DMS114 treated with DMSO at 0.1 percent for 48 hours (cell line): ENCODE data around the gene CAND2.
A peak's percentile ranks its signal among the peaks of the same experiment; 100 is the strongest.

Experiments
- DNase-seq: peaks from one replicate; lab custom pipeline; 2025; ENCODE audit not compliant: unreplicated experiment; lab: John Stamatoyannopoulos, UW

CAND2 gene

DNA sequence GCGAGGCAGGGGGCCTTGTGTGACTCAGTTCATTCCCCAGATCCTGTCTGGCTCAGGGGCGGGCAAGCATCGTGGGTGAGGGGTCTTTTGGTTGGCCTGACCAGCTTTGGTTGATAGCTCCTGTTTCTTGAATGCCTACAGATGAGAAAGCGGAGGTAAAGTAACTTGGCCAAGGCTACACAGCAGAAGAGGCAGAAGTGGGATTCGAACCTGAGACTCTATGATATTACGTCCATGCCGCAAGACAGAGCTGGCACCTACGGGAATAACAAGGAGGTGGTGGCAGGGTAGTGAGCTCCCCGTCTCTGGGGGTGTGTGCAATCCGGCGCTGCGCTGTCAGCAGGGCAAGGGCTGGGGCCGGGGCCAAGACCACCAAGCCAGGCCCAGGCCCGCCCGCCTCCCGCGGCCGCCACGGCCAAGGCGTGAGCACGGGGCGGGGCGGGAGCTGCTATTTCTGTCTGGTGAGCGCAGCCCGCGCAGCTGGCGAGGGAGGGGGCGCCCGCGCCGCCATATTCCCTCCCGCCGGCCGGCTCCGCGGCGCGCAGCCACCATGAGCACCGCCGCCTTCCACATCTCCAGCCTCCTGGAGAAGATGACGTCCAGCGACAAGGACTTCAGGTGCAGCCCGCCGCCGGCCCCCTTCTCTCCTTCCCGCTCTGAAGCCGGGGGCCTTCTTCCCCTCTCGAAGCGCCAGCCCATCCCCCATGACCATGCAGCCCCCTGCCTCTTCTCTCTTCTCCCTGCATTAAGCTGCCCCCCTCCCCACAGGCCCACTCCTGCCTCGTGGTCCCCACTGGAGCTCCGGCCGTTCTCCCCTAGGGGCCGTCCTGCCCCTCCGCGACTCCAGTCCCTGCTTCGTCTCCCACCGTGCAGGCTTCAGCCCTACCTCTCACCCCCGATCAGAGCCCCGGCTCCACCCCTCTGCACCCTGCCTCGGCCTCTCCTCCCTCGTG lies at the start of gene CAND2:
TSS of gene CAND2 (plus strand) at position 510 of the 953 bp plus-strand sequence. CDS start at position 551, 41 bp downstream.
- DNase-seq: peak; percentile 9

DNA sequence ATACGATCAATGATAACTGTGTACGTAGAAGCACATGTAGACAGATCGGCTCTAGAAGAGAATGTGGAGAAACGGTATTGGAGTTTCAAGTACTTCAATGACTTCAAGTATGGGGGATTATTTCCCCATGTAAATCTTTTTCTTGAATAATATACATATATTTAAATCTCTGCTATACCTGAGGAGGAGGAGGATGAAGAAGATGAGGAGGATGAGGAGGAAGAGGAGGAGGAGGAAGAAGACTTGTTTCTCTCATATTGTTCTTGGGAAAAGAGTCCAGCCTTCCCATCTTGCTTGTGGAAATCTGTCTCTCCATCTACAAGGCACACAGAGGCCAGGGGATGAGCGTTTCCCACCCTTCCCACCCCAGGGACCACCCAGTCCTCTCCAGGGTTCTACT lies 48.0 kb upstream of the CAND2 start:
- no peak for DNase-seq

- DNase-seq: no peak
Observed at GRCh38 chr3:12750223-12750622, 46.3 kb upstream of the CAND2 start.

GRCh38 chr3:12750658-12751071 lies 45.8 kb upstream of the CAND2 start:
- no peak for DNase-seq

DNA sequence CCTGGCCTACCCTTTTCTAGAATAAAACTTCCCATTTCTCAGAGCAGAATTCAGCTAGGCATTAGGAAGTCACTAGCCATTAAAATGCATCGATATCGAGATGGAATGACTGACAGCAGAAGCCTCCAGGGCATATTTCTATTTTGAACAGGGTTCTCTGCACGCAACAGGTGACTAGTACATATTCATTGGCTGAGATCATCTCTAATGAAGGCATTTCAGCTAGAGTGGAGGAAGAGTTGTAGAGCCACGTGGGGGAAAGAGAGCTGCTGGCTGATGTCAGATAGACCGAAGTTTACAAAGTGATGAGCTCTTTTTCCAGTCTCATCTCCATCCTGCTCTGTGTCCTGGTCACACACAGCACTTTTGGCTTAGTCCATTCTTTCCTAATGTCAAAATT lies 44.9 kb upstream of the CAND2 start:
- no peak for DNase-seq

DNA sequence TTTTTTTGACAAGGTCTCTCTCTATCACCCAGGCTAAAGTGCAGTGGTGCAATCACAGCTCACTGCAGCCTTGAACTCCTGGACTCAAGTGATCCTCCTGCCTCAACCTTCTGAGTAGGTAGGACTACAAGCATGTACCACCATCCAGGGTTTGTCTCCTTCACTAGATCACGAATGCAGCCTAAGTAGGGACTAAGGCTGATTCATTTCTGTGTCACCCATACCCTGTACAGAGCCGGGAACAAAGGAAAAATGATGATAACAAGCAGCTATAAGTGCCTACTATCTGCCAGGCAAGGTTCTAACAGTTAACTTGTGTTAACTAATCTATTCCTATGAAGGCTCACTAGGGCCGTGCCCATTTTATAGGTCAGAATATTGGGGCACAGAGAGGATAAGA lies 44.4 kb upstream of the CAND2 start:
- no peak for DNase-seq

GRCh38 chr3:12752809-12753208 lies 43.7 kb upstream of the CAND2 start:
- DNase-seq: no peak

- no peak for DNase-seq
Observed at GRCh38 chr3:12753275-12754028, 43.0 kb upstream of the CAND2 start.

DNA sequence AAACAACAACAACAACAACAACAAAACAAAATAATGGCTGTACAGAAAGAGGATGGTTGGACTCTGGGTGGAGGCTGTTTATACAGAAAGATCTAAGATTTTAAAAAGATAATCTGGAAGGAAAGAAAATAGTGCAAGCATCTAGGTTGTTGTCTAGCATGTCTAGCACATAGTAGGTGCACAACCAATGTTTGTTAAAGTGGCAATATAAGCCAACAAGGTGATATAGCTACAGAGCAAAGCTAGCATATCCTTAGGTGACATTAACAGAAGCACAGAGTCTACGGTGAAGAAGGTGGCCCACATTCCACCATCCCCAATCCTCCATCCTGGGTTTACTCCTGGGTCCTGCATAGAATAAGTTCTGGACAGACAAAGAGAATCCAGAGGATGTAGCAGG lies 42.2 kb upstream of the CAND2 start:
- no peak for DNase-seq

DNA sequence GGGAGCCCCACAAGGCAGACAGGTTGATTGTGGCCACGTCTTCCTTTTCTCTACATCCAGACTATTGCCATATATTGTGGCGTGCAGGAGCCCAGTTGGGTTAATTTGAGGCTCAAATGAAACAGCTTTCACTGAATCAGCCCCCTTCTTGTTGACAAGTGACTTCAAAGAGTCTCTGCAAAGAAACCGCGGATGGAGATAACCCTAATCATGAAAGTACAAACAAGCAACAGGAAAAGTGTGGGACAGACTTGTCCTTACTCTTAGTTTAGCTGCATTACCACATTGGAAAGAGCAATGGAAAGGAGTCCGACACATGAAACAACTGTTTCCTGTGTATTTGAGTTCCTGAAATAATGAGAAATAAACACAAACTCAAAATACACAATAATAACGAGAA lies 40.7 kb upstream of the CAND2 start:
- DNase-seq: no peak

DNA sequence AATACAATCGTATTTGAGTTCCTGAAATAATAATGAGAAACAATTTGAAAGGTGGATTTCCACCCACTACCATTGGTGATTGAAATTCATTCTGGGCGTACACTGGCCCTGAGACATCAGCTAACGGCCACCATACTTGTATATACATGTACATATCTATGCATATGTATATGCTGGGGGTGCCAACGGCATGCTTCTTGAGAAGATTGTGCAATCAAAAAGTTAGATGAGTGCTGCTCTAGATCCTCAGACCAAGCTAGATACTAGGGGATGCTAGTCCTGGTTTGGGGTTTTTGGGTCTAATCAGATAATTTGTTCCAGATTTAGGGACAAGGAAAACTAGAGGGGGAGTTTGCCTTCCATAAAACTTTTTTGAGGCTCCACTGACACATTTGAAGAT lies 40.3 kb upstream of the CAND2 start:
- DNase-seq: no peak

DNA sequence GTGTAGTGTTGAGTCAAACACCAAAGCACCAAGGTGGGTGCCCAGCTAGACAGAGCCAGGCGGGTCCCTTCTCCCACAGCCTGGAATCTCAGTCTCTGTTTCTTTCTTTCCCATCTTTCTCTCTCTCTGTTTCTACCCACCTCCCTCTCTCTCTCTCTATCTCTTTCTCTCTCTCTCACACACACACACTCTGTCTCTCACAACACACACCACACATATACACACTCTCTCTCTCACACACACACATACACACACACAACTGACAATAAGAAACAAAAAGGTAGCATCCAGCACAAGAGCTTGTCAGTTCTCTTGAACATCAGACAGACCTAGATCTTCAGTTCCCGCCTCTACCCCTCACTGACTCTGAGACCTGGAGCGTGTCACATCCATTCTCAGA lies 39.8 kb upstream of the CAND2 start:
- DNase-seq: no peak

DNA sequence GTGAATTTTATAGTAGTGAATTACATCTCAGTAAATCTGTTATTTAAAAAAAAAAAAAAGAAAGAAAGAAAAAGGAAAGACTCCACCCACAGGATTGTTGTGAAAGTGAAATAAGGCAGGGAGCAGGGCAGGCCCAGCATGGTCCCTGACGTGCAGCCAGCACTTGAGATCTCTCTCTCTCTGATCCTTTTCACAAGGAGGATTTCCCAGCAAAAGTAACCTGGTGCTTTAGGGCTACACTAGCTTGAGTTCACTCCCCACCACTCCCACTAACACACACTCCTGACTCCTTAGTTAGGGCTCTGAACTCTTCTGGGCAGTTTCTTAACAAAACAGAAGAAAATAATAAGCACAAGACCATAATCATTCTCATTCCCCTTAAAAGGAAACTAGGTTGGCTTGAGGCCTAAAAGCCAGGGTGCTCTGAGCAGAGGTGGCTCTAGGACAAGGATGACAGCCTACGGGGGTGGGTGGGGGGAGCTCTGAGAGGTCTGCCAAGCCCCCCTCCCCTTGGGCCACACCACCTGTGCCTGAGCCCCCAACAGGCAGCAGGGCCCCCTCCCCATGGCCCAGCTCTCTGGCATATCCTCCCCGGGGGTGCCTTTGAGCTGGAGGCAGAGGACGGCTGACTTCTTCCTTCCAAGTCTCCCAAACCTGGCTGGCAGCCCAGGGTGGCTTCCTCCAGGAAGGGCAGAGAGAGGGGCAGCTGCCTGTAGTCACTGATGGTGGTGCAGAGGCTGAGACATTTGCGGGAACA lies 38.3 kb upstream of the CAND2 start:
- no peak for DNase-seq

- DNase-seq: no peak
Observed at GRCh38 chr3:12759097-12759679, 37.3 kb upstream of the CAND2 start, which contains the start of gene TMEM40. Gene TMEM40 (minus strand): TSS chr3:12759259. CDS start chr3:12749832, 9,427 bp downstream.

DNA sequence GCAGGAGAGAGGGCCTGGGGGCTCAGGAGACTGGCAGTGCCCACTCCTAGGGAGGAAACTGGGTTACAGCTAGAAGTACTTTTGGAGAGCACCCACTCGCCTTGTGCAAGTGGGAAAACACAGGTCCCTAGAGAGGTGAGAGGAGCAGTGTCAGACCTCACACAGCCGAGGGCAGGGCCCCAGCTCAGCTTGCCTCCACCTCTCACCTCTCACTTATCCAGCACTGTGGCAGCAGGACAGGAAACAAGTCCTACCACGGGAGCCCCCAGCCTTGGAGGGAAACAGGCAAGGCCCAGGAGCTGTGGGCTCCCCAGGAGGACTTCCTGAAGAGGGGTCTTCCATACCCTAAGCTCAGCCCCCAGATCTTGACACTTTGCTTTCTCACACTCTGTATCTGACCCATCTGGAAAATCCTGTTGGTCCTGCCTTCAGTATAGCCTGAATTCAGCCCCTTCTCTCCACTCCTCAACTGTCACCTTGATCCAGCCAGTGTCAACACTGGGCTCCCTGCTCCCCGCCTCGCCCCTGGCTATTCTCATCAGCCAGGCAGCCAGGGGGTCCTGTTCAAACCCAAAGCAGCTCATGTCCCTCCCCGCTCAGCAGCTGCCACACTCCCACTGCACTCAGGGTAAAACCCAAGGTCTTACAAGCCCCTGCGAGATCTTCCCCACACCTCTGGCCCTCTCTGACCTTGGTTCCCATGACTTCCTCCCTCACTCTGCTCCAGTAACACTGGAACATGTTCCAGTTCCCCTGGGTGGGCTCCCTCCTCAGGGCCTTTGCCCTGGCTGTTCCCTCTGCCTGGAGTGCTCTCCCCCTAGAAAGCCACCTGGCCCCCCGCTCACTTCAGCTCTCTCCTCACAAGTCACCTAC lies 36.6 kb upstream of the CAND2 start:
- DNase-seq: no peak

- DNase-seq: no peak
Observed at GRCh38 chr3:12764171-12764776, 32.2 kb upstream of the CAND2 start.

- no peak for DNase-seq
Observed at GRCh38 chr3:12766541-12766940, 29.9 kb upstream of the CAND2 start.

- DNase-seq: no peak
Observed at GRCh38 chr3:12768579-12769527, 27.6 kb upstream of the CAND2 start.
